Measurements from ENCODE around the gene CD109.

GRCh38 chr6:73719046-73719445 is 23.0 kb downstream of the CD109 start:
- TF ChIP-seq CTCF (IDR thresholded peaks at IDR 0.05) (no peak), POLR2A (IDR thresholded peaks at IDR 0.05) (no peak)
